Left cardiac atrium (tissue), 4 donors: ENCODE results near the gene APLN. TPM values are rescaled to one million over a fixed set of nuclear protein-coding genes. Genes with fewer than 3 reads are reported as not detected.
A peak's percentile ranks its signal among the peaks of the same experiment; 100 is the strongest.

ENCODE experiments used
- ATAC-seq, 2 donors: fragments of 200-7000 bp; cut with Tn5 transposase; one replicate each; pipeline ENCODE4 v1.9.1; 2020; ENCODE audit warnings: mild to moderate bottlenecking in 2 of 2, moderate library complexity in 2 of 2
- DNase-seq: peaks from one replicate; pipeline ENCODE4 v3.0.0-alpha.2; 2020
- intact Hi-C, 2 donors: fragments of 100-400 bp; cut with DNase I; formaldehyde crosslinking; loops; one replicate each; pipeline versions ENCODE4 v1.14.1 to v1.15.1; 2022 to 2023
- total RNA-seq, 2 donors: library from RNA; stranded (reverse); fragmentation: NEBNext Ultra II Directional; extraction: Animal tissue kit (Norgen Biotek cat#: 25700); gene quantifications; one replicate each; pipeline ENCODE4 v1.2.1, GENCODE V29; 2021
- donor health status: DM: no; HTN: yes; CAD: no.
- donor health status: DM: no; HTN: yes; CAD: no; lungs with severe emphysema.
- donor health status: DM: yes; HTN: yes; CAD: no.
- donor health status: Dilated cardiomyopathy.

APLN gene
- total RNA-seq, 2 donors from 2014 or later = 5.7 to 18.0 TPM

DNA sequence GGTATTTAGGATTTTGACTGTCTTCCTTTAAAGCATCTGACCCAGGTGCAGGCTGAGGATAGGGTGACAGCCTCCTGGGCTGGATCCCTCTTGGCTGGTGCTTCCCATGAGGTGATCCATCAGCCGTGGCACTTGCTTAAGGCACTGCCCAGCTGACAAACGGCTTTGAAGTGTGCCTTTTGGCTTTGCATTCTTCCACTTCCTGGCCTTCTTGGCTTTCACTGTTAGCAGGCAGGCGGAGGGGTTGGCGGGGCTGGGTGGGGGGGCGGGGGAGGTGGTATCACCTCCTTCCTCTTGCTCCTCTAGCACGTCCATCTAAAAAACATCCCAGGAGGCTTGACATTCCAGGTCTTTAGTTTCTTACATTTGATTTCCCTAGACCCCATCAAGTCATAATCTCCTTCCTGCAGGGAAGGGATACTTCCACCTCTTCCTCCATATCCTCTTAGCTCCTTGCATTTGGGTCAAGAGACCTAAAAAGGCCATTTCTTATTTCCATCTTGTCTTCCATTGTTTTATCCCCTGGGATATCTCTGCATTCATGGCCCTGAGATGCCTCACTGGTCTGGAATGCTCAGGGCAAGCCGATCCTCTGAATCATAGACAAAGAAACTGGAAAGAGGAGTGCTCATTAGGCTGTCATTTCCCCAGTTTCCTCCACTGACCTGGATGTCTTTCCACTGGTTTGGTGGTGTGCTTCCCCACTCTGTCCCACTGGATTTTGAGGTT, 11.3 kb upstream of the APLN start:
- intact Hi-C loops = no loop called here
- no peak for DNase-seq
- peak; percentile 38 to 97 for ATAC-seq

- intact Hi-C loops = no loop called here
- peak in 1 of 2 donors; percentile 38 for ATAC-seq
- DNase-seq = no peak
Measured at GRCh38 chrX:129663171-129663570, 8.4 kb upstream of the APLN start.

DNA sequence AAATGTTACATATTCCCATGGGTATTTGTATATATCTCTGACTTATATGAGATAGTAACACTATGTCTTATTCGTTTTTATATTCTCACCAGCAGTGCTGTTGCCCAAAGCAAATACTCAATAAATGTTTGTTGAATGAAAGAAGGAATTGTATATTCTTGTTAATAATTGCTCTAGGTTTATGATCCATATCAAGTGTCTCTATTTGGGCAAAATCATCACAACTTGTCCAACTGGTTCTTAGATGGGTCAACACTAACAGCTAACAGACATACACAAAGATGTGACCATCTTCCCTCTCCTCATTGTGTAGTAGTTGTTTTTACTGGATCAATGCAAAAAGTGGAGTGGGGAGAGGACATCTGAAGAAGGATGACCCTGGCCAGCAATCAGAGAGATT, 6.6 kb upstream of the APLN start:
- intact Hi-C loops = no loop called here
- ATAC-seq = no peak
- DNase-seq = no peak

- intact Hi-C loops = no loop called here
- DNase-seq = no peak
- ATAC-seq = no peak
Measured at GRCh38 chrX:129659861-129660260, 5.1 kb upstream of the APLN start.

DNA sequence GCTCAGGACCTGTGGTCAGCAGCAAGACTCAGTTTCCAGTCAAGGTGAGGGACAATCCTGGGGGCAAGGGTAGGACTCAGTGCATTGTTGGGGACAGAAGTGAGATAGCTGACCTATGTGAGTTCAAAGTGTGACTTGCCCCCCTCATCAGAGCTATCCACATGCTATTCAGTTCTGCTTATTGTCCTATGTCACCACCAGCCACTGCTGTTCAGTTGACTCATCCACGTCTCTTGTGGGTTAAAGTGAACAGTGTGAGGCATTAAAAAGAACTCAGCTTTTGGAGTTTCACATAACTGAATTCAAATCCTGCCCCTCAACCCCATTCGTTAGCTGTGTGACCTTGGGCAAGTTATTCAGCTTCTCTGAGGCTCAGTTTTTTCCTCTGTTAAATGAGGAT, 4.4 kb upstream of the APLN start:
- ATAC-seq (no peak), DNase-seq (no peak)
- intact Hi-C loops = no loop called here

DNA sequence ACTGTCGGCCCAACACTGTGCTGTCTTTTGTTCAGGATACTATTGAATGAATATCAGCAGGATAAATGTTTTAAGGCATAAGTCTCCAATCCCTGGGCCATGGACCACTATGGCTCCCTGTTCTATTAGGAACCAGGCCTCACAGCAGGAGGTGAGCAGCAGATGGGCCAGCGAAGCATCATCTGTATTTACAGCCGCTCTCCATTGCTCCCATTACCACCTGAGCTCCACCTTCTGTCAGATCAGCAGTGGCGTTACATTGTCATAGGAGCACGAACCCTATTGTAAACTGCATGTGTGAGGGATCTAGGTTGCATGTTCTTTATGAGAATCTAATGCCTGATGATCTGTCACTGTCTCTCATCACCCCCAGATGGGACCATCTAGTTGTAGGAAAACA, 3.7 kb upstream of the APLN start:
- ATAC-seq = no peak
- intact Hi-C loops = no loop called here
- DNase-seq = no peak

- ATAC-seq (no peak), DNase-seq (no peak)
- intact Hi-C loops = no loop called here
Measured at GRCh38 chrX:129655547-129656249, 942 bp upstream of the APLN start.

- DNase-seq (no peak), ATAC-seq (peak; percentile 76 to 82)
- intact Hi-C loops = no loop called here
Measured at GRCh38 chrX:129653971-129654651, 645 bp downstream of the APLN start.

DNA sequence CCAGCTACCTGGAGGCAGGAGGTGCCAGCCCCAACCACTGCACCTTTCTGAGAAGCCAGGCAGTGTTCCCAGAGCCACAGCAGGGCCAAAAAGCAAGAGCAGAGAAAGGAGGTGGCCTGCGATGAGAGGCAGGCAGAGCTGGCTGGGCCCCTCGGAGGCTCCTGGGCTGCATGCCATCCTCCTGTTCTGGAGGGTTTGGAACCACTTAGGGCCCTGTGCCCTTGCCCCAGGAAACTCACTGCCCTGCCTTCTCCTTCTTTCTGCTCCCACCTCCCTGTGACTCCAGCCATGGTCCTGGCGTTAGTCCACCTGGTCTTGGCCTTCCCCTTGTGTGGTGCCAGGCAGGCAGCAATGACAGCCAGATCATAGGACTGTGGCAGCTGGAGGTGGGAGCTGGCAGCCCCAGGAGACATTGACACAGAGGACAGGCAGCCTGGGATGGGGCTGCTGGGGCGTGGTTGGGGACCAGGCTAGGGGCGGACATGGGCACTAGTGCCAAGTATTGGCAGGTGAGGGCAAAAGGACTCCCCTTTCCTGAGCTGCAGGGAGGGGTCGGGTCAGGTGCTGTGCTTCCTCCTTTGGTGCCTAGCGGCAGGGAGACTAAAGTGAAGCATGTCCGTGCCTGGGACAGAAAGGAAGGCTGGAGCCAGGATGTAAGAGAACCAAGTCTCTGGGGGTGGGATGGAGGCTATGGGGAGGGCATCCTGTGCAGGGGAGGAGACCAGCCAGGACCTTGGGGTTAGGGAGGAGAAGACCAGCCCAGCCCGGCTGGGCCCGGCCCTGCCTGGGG, 1.4 kb downstream of the APLN start:
- intact Hi-C loops = no loop called here
- DNase-seq (no peak), ATAC-seq (peak in 1 of 2 donors; percentile 33)

DNA sequence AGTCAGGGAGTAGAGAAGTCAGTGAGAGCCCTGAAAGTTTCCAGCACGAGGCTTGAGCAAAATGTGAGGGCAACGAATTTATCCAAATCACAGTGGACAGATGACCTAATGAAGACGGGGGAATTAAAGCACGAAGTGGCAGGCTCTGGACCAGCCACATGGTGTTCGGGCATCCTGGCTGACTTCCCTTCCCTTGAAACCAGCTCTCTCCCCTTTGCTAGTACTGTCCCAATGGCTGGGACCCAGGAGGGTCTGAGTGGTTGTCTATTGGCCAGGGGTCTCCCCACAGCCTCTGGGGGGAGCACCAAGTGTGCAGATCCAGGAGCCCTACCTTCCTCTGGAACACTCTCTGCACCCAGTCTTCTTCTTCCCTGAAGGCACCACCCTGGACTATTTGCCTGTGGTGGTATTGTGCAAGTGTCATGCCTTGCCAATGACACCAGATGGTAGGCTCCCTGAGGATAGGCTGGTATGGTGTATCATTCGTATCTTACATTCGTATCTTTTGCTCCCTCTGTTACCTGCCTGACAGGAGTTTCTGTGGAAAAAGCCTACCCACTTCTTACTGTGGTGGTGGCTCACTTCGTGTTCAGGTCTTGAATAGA, 2.1 kb downstream of the APLN start:
- DNase-seq = no peak
- intact Hi-C loops = no loop called here
- no peak for ATAC-seq

GRCh38 chrX:129651756-129652564, 2.8 kb downstream of the APLN start:
- intact Hi-C loops = no loop called here
- ATAC-seq = no peak
- no peak for DNase-seq

DNA sequence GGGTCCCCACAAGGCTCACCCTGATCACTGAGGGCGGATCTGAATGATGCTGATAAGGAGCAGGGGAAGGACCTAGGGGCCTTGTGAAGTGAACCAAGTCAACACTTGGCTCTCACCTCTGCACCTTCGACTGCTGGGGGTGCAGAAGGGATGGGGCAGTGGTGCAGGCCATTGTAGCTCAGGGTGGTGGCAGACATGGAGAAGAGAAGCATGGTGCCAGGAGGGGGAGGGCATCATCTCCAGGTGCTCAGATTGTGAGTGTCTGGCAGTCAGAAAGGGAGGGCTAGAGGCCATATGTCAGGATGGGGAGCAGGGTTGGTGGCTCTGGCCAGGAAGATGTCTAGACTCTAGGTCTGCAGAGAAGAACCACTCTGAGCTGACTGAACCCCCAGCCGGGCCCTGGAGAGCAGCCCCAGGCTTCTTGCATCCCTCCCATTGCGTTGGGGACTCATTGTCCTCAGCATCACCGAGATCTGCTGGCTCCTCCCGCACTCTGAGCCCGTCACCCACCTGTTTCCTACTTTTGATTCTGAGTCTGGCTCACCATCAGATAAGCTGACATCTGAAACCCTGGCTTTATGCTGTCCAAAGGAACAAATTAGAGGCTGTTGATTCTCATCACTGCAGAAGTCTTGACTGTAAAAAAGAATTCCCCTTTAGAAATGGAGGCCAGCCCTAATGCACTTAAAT, 3.8 kb downstream of the APLN start:
- intact Hi-C loops = no loop called here
- no peak for ATAC-seq
- DNase-seq = no peak

DNA sequence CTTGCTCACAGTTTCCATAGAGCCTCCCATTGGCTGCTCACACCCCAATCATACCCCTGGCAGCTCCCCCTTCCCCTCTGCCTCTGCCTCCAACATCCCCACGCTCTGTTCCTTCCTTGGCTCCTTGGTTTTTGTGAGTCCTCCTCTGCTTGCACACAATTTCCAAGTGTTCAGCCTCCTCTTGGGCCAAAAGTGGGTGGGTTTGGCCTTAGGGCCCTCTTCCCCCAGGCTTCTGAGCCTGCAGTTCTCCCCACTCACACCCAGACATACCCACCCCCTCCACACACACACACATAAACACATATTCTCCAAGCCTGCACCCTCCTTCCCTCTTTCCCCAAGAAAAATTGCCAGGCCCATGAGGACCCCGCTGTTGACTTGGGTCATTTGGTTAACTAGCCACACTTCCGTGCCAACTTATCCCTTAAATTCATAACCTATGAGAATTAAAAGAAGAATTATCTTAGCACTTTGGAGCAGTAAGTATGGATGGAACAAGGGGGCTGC, 4.5 kb downstream of the APLN start:
- DNase-seq (no peak), ATAC-seq (no peak)
- intact Hi-C loops = no loop called here

DNA sequence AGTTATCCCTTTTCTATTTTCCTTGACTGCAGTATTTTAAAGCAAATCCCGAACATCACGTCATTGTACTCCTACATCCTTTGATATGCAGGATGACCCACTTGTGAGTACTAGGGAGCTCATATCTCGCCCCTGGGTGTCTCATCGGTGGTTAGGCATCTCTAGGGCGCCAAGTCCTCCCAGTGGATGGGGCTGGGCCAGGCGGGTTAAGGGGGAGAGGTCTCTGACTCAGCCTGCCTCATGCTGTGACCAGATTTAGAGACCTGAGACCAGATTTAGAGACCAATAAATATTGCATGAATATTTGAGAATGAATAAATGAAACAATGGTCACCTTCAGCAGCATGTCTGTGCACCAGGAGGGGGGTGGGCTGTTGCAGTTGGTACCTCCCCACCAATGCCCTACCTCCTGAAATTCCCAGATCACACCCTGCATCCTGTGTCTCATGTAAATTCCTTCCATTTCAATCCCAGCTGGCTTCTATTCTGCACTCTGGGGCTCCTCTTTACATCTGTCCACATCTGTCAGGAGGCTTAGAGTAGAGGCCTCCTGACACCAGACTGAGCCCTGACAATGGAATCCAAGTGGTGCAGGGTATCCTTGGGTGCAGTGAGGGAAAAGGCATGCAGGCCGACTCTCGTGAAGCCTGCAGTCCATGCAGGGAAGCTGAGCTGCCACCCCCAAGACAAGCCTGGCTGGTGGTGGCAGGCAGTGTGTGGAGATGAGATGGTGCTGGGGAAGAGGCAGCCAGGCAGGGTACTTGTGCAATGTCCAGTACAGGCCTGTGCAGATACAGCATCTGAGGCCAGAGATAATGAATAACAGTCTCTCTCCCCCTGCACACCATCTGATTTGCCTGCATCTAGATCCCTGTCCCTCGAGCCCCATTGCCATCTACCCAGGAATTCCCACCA, 5.2 kb downstream of the APLN start:
- no peak for ATAC-seq
- intact Hi-C loops = no loop called here
- DNase-seq = no peak

DNA sequence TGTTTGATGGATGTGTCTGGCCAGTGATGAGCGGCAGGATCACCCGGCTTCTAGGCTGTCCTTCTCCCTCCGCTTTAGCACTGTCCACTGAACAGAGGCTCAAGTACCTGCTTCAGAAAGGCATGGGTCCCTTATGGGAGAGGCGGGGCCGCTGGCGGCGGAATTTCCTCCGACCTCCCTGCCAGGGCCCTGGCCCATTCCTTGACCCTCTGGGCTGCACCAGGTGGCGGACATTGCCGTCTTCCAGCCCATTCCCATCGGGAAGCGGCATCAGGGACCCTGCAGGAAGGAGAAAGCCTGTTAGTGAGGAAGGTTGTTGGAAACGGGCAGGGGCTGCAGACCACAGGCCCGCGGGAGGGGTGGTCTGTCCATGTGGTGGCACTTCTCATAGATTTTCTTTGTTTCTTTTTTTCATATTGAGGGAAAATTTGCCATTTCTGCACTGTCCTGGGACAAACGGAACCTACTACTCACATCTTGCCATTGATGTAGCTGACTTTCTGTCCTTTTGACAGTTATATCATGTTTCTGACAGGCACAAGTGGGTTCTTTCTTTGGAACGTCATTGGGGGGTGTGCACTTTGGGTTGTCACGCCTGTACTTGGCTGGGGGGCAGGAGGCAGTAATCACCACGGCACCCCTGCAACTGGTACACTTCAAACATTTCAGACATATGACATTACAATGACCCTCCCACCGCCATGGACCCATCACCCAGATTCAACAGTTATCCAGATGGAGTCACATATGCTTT, 6.1 kb downstream of the APLN start:
- no peak for ATAC-seq
- intact Hi-C loops = no loop called here
- DNase-seq = no peak
